Ishikawa (cell line): ENCODE measurements around the gene COL20A1.

Experiments used
- CEBPB ChIP-seq: IDR thresholded peaks from 2 replicates; pipeline ENCODE4 v1.6.1; 2012
- CREB1 ChIP-seq: IDR thresholded peaks from 2 replicates; pipeline ENCODE4 v1.6.1; 2012; ENCODE audit warnings: low read depth
- EGR1 ChIP-seq: IDR thresholded peaks from 2 replicates; pipeline ENCODE4 v1.6.1; 2012
- EP300 ChIP-seq: IDR thresholded peaks from 2 replicates; pipeline ENCODE4 v1.6.1; 2012; ENCODE audit warnings: borderline replicate concordance
- FOXM1 ChIP-seq: IDR thresholded peaks from 2 replicates; pipeline ENCODE4 v1.6.1; 2012; ENCODE audit warnings: low read depth, borderline replicate concordance
- MAX ChIP-seq: IDR thresholded peaks from 2 replicates; pipeline ENCODE4 v1.6.1; 2012
- NFIC ChIP-seq: IDR thresholded peaks from 2 replicates; pipeline ENCODE4 v1.6.1; 2012
- RAD21 ChIP-seq: IDR thresholded peaks from 2 replicates; pipeline ENCODE4 v1.6.1; 2012; ENCODE audit warnings: low read depth
- TAF1 ChIP-seq: IDR thresholded peaks from 2 replicates; pipeline ENCODE4 v1.6.1; 2012; ENCODE audit warnings: low read depth, mild to moderate bottlenecking
- TCF12 ChIP-seq: IDR thresholded peaks from 2 replicates; pipeline ENCODE4 v1.6.1; 2012; ENCODE audit warnings: low read depth
- TEAD4 ChIP-seq: IDR thresholded peaks from 2 replicates; pipeline ENCODE4 v1.6.1; 2012
- YY1 ChIP-seq: IDR thresholded peaks from 2 replicates; pipeline ENCODE4 v1.6.1; 2012; ENCODE audit warnings: low read depth
- ZBTB7A ChIP-seq: IDR thresholded peaks from 2 replicates; pipeline ENCODE4 v1.6.1; 2012; ENCODE audit warnings: low read depth
- TF ChIP-seq, protein P1 (sequence below): IDR thresholded peaks from 2 replicates; pipeline ENCODE4 v1.6.1; 2012; ENCODE audit warnings: low read depth, mild to moderate bottlenecking
- TF ChIP-seq, protein P2 (sequence below): IDR thresholded peaks from 2 replicates; pipeline ENCODE4 v1.6.1; 2012

Gene COL20A1

GRCh38 chr20:63337786-63338420 is 44.9 kb downstream of the COL20A1 start:
- TF ChIP-seq TCF12 (no peak), MAX (no peak), TAF1 (no peak), FOXM1 (no peak), EGR1 (no peak), CREB1 (no peak), ZBTB7A (no peak), EP300 (no peak), TEAD4 (no peak), RAD21 (no peak), NFIC (no peak), CEBPB (no peak), YY1 (no peak)
- TF ChIP-seq, protein P1, sequence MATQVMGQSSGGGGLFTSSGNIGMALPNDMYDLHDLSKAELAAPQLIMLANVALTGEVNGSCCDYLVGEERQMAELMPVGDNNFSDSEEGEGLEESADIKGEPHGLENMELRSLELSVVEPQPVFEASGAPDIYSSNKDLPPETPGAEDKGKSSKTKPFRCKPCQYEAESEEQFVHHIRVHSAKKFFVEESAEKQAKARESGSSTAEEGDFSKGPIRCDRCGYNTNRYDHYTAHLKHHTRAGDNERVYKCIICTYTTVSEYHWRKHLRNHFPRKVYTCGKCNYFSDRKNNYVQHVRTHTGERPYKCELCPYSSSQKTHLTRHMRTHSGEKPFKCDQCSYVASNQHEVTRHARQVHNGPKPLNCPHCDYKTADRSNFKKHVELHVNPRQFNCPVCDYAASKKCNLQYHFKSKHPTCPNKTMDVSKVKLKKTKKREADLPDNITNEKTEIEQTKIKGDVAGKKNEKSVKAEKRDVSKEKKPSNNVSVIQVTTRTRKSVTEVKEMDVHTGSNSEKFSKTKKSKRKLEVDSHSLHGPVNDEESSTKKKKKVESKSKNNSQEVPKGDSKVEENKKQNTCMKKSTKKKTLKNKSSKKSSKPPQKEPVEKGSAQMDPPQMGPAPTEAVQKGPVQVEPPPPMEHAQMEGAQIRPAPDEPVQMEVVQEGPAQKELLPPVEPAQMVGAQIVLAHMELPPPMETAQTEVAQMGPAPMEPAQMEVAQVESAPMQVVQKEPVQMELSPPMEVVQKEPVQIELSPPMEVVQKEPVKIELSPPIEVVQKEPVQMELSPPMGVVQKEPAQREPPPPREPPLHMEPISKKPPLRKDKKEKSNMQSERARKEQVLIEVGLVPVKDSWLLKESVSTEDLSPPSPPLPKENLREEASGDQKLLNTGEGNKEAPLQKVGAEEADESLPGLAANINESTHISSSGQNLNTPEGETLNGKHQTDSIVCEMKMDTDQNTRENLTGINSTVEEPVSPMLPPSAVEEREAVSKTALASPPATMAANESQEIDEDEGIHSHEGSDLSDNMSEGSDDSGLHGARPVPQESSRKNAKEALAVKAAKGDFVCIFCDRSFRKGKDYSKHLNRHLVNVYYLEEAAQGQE = no peak
- TF ChIP-seq, protein P2, sequence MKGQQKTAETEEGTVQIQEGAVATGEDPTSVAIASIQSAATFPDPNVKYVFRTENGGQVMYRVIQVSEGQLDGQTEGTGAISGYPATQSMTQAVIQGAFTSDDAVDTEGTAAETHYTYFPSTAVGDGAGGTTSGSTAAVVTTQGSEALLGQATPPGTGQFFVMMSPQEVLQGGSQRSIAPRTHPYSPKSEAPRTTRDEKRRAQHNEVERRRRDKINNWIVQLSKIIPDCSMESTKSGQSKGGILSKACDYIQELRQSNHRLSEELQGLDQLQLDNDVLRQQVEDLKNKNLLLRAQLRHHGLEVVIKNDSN = no peak

GRCh38 chr20:63342561-63343459 is 49.8 kb downstream of the COL20A1 start:
- TF ChIP-seq ZBTB7A (no peak), MAX (peak; percentile 37; the same call in 1 of the 2 replicates), YY1 (no peak), CREB1 (no peak), TCF12 (no peak)
- TF ChIP-seq, protein P1 = no peak
- TF ChIP-seq, protein P2 = 0 out of 2 replicates have a peak, but pooled peaks have one; percentile 3

DNA sequence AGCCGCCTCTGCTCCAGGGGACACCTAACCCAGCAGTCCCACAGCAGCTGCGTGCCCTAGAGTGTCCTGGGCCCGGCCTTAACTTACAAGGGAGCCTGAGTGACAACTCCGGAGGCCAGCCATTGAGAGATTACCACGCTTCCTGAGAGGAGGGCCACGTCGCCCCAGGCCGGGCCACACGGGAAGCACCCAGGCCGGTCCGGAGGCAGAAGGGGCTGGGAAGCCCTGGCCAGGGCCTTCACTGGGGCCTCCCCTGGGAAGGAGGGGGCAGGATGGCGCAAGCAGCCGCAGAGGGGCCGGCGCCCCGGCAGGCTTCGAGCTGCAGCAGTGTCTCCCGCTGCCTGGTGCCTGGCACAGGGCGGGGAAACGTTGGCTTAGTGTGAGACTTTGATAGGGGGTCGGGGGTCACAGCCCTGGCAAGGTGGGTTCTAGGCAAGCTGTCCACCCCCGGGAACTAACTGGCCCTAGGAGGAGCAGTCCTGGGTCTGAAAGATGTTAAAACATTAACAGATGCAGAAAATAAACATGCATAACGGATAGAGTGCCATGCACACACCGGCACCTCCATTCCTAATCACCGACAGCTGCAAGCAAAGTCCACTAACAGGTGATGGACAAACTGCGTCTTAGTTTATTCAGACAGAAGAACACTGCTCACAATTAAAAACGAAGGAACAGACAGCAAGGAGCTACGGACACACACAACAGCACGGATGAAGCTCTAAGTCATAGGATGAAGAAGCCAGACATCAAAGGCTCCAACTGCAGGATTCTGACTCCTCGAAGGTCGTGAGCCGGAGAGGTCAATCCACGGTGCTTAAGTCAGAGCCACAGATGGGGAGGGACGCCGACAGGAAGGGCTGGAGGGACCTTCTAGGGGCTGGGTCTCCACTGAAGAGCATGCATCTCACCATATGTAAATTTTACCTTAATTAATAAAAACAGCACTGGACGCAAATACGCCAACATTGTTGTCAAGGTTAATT is 50.8 kb downstream of the COL20A1 start:
- TF ChIP-seq MAX (no peak), RAD21 (no peak), ZBTB7A (no peak), NFIC (no peak), TAF1 (no peak), EGR1 (no peak)
- TF ChIP-seq, protein P1 = no peak
